Measurements from ENCODE around the gene TBK1. TPM values are rescaled to one million over a fixed set of nuclear protein-coding genes. Genes with fewer than 3 reads are reported as not detected.

Gene TBK1
- 10 to 100 TPM; 21.2 to 24.1 (median 22.6) TPM for total RNA-seq

GRCh38 chr12:64451687-64452558 is at the start of gene TBK1:
Gene TBK1, plus strand, starts transcription at chr12:64452120. Its CDS starts 3,751 bp downstream, at chr12:64455871.
- TF ChIP-seq CTCF (IDR thresholded peaks at IDR 0.05), result peak in 1 of 3 experiments; percentile 23
- no peak for TF ChIP-seq EP300 (IDR thresholded peaks at IDR 0.05)
- TF ChIP-seq POLR2A (IDR thresholded peaks at IDR 0.05; ENCODE audit: low read depth), result peak; percentile 14
- peak; percentile 87 to 91 for TF ChIP-seq POLR2AphosphoS5 (IDR thresholded peaks at IDR 0.05)
- Histone ChIP-seq H3K36me3 (peaks cover under 1 to 23% (median 14%) of the 10 kb centered on the region in 4 donors), H3K4me1 (peaks cover 13 to 40% (median 35%) of the 10 kb centered on the region in 4 donors), H3K27ac (replicated peaks in 1 of 4) (peak within 1 kb of the TSS; percentile 93 to 99 (median 98)), H3K4me3 (peak within 1 kb of the TSS; percentile 89 to 98 (median 94)), H3K27me3 (no peaks in the 10 kb centered on the region), H3K9me3 (no peaks in the 10 kb centered on the region)
- peak; percentile 97 for DNase-seq (ENCODE audit: extremely low spot score)
- 0% methylated on average over 34 of the region's 94 CpGs for WGBS
- intact Hi-C loops (cut with DNase I), result loop anchor here (5.0 kb wide), 2 partner anchors 45 to 245 kb away; no protein-coding TSS in a partner anchor

- Histone ChIP-seq H3K4me1 (peaks cover 10 to 21% (median 20%) of the 10 kb centered on the region in 4 donors), H3K36me3 (no peaks in the 10 kb centered on the region), H3K4me3 (no peak overlapping the region), H3K27ac (replicated peaks in 1 of 4) (no peak overlapping the region), H3K27me3 (no peaks in the 10 kb centered on the region), H3K9me3 (no peaks in the 10 kb centered on the region)
- DNase-seq (ENCODE audit: extremely low spot score), result no peak
- intact Hi-C loops (cut with DNase I), result no loop called here
- WGBS, result 92% methylated on average over 5 of the region's 5 CpGs
- TF ChIP-seq CTCF (IDR thresholded peaks at IDR 0.05) (no peak), POLR2A (IDR thresholded peaks at IDR 0.05; ENCODE audit: low read depth) (no peak), EP300 (IDR thresholded peaks at IDR 0.05) (no peak), POLR2AphosphoS5 (IDR thresholded peaks at IDR 0.05) (no peak)
These were observed 49.7 kb upstream of the TBK1 start for GRCh38 chr12:64402181-64402580.

GRCh38 chr12:64403707-64404469 is 48.0 kb upstream of the TBK1 start, which contains the start of gene XPOT:
Gene XPOT, plus strand, starts transcription at chr12:64404392. Its CDS starts 5,644 bp downstream, at chr12:64410036.
- no peaks in the 10 kb centered on the region for H3K36me3 ChIP-seq
- peak within 1 kb of the TSS; percentile 98 to 99 (median 98) for H3K27ac ChIP-seq (replicated peaks in 1 of 4)
- no peak for TF ChIP-seq POLR2A (IDR thresholded peaks at IDR 0.05; ENCODE audit: low read depth)
- no peak for TF ChIP-seq CTCF (IDR thresholded peaks at IDR 0.05)
- no peak for TF ChIP-seq EP300 (IDR thresholded peaks at IDR 0.05)
- TF ChIP-seq POLR2AphosphoS5 (IDR thresholded peaks at IDR 0.05), result peak; percentile 75 to 95
- intact Hi-C loops (cut with DNase I), result no loop called here
- peak within 1 kb of the TSS; percentile 76 to 100 (median 94) for H3K4me3 ChIP-seq
- H3K27me3 ChIP-seq, result no peaks in the 10 kb centered on the region
- no peaks in the 10 kb centered on the region for H3K9me3 ChIP-seq
- 26% methylated on average over 25 of the region's 60 CpGs for WGBS
- H3K4me1 ChIP-seq, result peaks cover 10 to 21% (median 20%) of the 10 kb centered on the region in 4 donors
- peak; percentile 97 for DNase-seq (ENCODE audit: extremely low spot score)

GRCh38 chr12:64404470-64405256 is 47.3 kb upstream of the TBK1 start:
- DNase-seq (ENCODE audit: extremely low spot score), result no peak
- intact Hi-C loops (cut with DNase I), result loop anchor here (5.0 kb wide), 2 partner anchors 48 to 562 kb away; partner anchors contain the start of genes SRGAP1 and TBK1
- Histone ChIP-seq H3K4me3 (peak overlapping the region; percentile 76 to 100 (median 94)), H3K36me3 (no peaks in the 10 kb centered on the region), H3K9me3 (no peaks in the 10 kb centered on the region), H3K4me1 (peaks cover 10 to 21% (median 20%) of the 10 kb centered on the region in 4 donors), H3K27me3 (no peaks in the 10 kb centered on the region), H3K27ac (replicated peaks in 1 of 4) (peak overlapping the region; percentile 98 to 99 (median 98))
- peak; percentile 32 to 79 for TF ChIP-seq POLR2AphosphoS5 (IDR thresholded peaks at IDR 0.05)
- TF ChIP-seq CTCF (IDR thresholded peaks at IDR 0.05), result no peak
- under 1% methylated on average over 37 of the region's 78 CpGs for WGBS
